Smooth muscle cell (in vitro differentiated cells): Measurements from ENCODE around the gene AGTPBP1. TPM values are rescaled to one million over a fixed set of nuclear protein-coding genes. Genes with fewer than 3 reads are reported as not detected.

ENCODE experiments used
- DNase-seq: peaks from one replicate; lab custom pipeline; 2025; ENCODE audit not compliant: unreplicated experiment; lab: John Stamatoyannopoulos, UW
- H2AFZ ChIP-seq: fragments of 200-600 bp; sonication (generic); 2 replicates; pipeline ENCODE4 v1.6.0; 2016; ENCODE audit warnings: antibody characterized with exemption, low read depth, mild to moderate bottlenecking
- H3F3A ChIP-seq: fragments of 200-600 bp; sonication (generic); 2 replicates; pipeline ENCODE4 v1.6.0; 2017; ENCODE audit warnings: antibody characterized with exemption, low read depth
- H3K27ac ChIP-seq: fragments of 200-600 bp; sonication (generic); 2 replicates; pipeline ENCODE4 v1.5.1; 2016; ENCODE audit warnings: low read depth, mild to moderate bottlenecking
- H3K27me3 ChIP-seq: fragments of 200-600 bp; sonication (generic); 2 replicates; pipeline ENCODE4 v1.6.1; 2016; ENCODE audit warnings: low read depth, mild to moderate bottlenecking
- H3K36me3 ChIP-seq: fragments of 200-600 bp; sonication (generic); 2 replicates; pipeline ENCODE4 v1.5.1; 2016; ENCODE audit warnings: low read depth
- H3K4me1 ChIP-seq: fragments of 200-600 bp; sonication (generic); 2 replicates; pipeline ENCODE4 v1.5.1; 2016; ENCODE audit warnings: low read depth
- H3K4me2 ChIP-seq: fragments of 200-600 bp; sonication (generic); 2 replicates; pipeline ENCODE4 v1.6.0; 2016; ENCODE audit warnings: mild to moderate bottlenecking
- H3K4me3 ChIP-seq: fragments of 200-600 bp; sonication (generic); 2 replicates; pipeline ENCODE4 v1.5.1; 2016; ENCODE audit warnings: mild to moderate bottlenecking
- H3K79me2 ChIP-seq: fragments of 200-600 bp; sonication (generic); 2 replicates; pipeline ENCODE4 v1.6.0; 2016; ENCODE audit warnings: low read depth, mild to moderate bottlenecking
- H3K9ac ChIP-seq: fragments of 200-600 bp; sonication (generic); 2 replicates; pipeline ENCODE4 v1.6.0; 2016; ENCODE audit warnings: low read depth
- H3K9me3 ChIP-seq: fragments of 200-600 bp; sonication (generic); replicated peaks from 2 replicates; pipeline ENCODE4 v1.5.1; 2016; ENCODE audit warnings: low read depth
- H4K20me1 ChIP-seq: fragments of 200-600 bp; sonication (generic); 2 replicates; pipeline ENCODE4 v1.6.0; 2016; ENCODE audit warnings: low read depth
- WGBS: methylation state at CpG from one replicate; pipeline ENCODE4 v1.1.7; 2016; ENCODE audit warnings: low lambda C conversion rate; 5-methylcytosine and 5-hydroxymethylcytosine counted together
- polyA plus RNA-seq: library from polyadenylated mRNA; unstranded; fragments of >200 nt; fragmentation: Nextera tagmentation; extraction: Ambion mirVana; gene quantifications from 2 replicates; pipeline ENCODE4 v1.2.1, GENCODE V29; 2016
- total RNA-seq: library from RNA; depleted of rRNA; stranded (reverse); fragments of >200 nt; gene quantifications from 2 replicates; pipeline ENCODE4 v1.2.3, GENCODE V29; 2014
- TF ChIP-seq, protein P1 (sequence below): fragments of 200-600 bp; sonication (generic); IDR thresholded peaks from 2 replicates; pipeline ENCODE4 v1.5.1; 2017; ENCODE audit warnings: borderline replicate concordance, mild to moderate bottlenecking, antibody characterized with exemption; ENCODE audit not compliant: insufficient read depth, poor library complexity, severe bottlenecking

The AGTPBP1 gene
- total and polyA plus RNA-seq, 2 experiments from 2014 or later: 4.6 to 7.0 TPM

DNA sequence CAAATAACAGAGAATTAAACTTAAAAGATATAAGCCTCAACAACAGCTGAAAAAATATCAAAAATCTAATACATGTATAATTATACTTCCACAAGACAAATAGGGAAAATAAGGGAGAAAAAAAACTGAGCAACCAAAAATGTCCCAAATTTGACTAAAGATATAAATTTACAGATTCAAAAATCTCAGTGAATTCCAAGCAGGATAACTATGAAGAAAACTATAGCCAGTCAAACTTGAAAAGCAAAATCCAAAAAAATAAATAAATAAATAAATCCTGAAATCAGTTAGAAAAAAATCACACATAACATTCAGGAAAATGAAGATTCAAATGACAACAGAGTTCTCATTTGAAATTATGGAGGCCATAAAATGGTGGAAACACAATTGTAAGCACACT lies 56.7 kb downstream of the AGTPBP1 start:
- H3K9me3 ChIP-seq: no peaks in the 10 kb centered on the region

DNA sequence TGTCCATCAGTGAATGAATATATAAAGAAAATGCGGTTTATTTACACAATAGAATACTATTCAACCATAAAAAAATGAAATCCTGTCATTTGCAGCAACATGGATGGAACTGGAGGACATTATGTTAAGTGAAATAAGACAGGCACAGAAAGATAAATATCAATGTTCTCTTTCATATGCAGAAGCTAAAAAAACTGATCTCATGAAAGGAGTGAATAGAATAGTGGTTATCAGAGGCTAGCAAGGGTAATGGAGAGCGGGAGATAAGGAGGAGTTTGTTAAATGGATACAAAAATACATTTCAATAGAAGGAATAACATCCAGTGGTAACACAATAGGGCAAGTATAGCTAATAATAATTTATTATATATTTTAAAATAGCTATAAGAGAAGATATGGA lies 65.0 kb downstream of the AGTPBP1 start:
- Histone ChIP-seq H3K27ac (no peak overlapping the region), H3K9ac (no peak overlapping the region), H3K36me3 (no peaks in the 10 kb centered on the region), H3K4me1 (no peaks in the 10 kb centered on the region), H3K4me3 (no peak overlapping the region), H3F3A (no peaks in the 10 kb centered on the region), H3K27me3 (no peaks in the 10 kb centered on the region), H3K79me2 (no peaks in the 10 kb centered on the region), H3K4me2 (no peak overlapping the region), H4K20me1 (no peaks in the 10 kb centered on the region), H3K9me3 (no peaks in the 10 kb centered on the region), H2AFZ (no peak overlapping the region)
- DNase-seq: no peak
- 95% methylated on average over 2 of the region's 2 CpGs for WGBS
- TF ChIP-seq, protein P1, sequence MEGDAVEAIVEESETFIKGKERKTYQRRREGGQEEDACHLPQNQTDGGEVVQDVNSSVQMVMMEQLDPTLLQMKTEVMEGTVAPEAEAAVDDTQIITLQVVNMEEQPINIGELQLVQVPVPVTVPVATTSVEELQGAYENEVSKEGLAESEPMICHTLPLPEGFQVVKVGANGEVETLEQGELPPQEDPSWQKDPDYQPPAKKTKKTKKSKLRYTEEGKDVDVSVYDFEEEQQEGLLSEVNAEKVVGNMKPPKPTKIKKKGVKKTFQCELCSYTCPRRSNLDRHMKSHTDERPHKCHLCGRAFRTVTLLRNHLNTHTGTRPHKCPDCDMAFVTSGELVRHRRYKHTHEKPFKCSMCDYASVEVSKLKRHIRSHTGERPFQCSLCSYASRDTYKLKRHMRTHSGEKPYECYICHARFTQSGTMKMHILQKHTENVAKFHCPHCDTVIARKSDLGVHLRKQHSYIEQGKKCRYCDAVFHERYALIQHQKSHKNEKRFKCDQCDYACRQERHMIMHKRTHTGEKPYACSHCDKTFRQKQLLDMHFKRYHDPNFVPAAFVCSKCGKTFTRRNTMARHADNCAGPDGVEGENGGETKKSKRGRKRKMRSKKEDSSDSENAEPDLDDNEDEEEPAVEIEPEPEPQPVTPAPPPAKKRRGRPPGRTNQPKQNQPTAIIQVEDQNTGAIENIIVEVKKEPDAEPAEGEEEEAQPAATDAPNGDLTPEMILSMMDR: no peak

More for the DNA sequence above, 56.7 kb downstream of the AGTPBP1 start:
- no peaks in the 10 kb centered on the region for H3K79me2 ChIP-seq
- no peaks in the 10 kb centered on the region for H3K27me3 ChIP-seq
- no peaks in the 10 kb centered on the region for H3F3A ChIP-seq
- no peak for DNase-seq
- H3K36me3 ChIP-seq: no peaks in the 10 kb centered on the region
- H3K9ac ChIP-seq: no peak overlapping the region
- no peak overlapping the region for H2AFZ ChIP-seq
- H3K4me3 ChIP-seq: no peak overlapping the region
- TF ChIP-seq, protein P1: no peak
- H3K4me2 ChIP-seq: no peak overlapping the region
- H3K4me1 ChIP-seq: no peaks in the 10 kb centered on the region
- no peaks in the 10 kb centered on the region for H4K20me1 ChIP-seq
- no peak overlapping the region for H3K27ac ChIP-seq

DNA sequence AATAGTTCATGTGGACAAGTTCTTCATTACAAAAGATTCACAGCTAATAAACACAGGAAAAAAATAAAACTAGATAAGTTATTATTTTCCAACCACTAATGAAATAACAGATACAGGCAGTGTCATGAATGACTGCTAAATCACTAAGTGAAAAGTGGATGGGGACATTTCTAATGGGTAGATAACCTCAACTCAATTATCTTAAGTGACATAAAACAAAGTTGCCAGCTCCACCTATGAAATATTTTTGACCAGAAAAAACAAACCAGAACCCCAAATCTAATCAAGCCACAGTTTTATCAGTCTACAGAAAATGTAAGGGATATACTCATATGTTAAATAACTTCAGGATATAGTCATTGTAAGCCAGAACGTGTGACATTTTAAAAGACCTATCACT lies 74.4 kb downstream of the AGTPBP1 start:
- Histone ChIP-seq H3K27me3 (no peaks in the 10 kb centered on the region), H3K79me2 (no peaks in the 10 kb centered on the region), H3K9ac (no peak overlapping the region), H2AFZ (no peak overlapping the region), H4K20me1 (no peaks in the 10 kb centered on the region), H3F3A (no peaks in the 10 kb centered on the region), H3K4me2 (no peak overlapping the region), H3K4me3 (no peak overlapping the region), H3K27ac (no peak overlapping the region), H3K9me3 (no peaks in the 10 kb centered on the region), H3K36me3 (no peaks in the 10 kb centered on the region), H3K4me1 (no peaks in the 10 kb centered on the region)
- no peak for DNase-seq
- TF ChIP-seq, protein P1: no peak
- WGBS: 72% methylated on average over 1 of the region's 1 CpG

DNA sequence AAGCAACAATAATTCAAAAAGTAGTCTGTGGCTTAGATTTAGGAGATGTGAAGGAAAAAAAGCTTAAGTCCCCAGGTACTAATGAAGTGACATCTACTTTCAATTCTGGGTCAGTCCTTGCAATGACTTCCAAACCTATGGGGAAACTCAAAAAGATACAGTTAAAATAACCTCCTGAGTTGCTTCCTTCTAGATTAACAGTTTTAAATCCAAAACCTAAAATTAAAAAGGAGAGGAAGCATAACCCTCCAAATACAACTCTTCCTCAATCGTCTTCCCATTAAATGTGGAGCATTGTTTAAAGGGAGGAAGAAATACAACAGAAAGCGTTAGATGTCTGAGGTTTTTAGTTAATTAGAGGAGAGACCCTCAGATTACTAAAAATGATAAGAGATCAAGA lies 75.7 kb downstream of the AGTPBP1 start:
- no peaks in the 10 kb centered on the region for H3F3A ChIP-seq
- TF ChIP-seq, protein P1: no peak
- no peak overlapping the region for H2AFZ ChIP-seq
- no peaks in the 10 kb centered on the region for H4K20me1 ChIP-seq
- 90% methylated on average over 2 of the region's 2 CpGs for WGBS
- no peak overlapping the region for H3K9ac ChIP-seq
- no peaks in the 10 kb centered on the region for H3K36me3 ChIP-seq
- H3K4me2 ChIP-seq: no peak overlapping the region
- no peak overlapping the region for H3K4me3 ChIP-seq
- H3K27me3 ChIP-seq: no peaks in the 10 kb centered on the region
- H3K79me2 ChIP-seq: no peaks in the 10 kb centered on the region
- no peak for DNase-seq
- H3K27ac ChIP-seq: no peak overlapping the region
- no peaks in the 10 kb centered on the region for H3K4me1 ChIP-seq
- no peaks in the 10 kb centered on the region for H3K9me3 ChIP-seq
